Esophagus muscularis mucosa (tissue), 3 donors: Measurements from ENCODE around the gene KCNAB2.

Experiments
- POLR2A ChIP-seq: fragments of 450-650 bp; IDR thresholded peaks from one replicate; pipeline ENCODE4 v1.6.1; 2017; ENCODE audit warnings: antibody characterized with exemption, moderate library complexity, mild to moderate bottlenecking, low read depth
- TF ChIP-seq, protein P1 (sequence below), 3 experiments: fragments of 200-600 bp in 2 of 3; fragments of 450-650 bp in 1 of 3; sonication (generic) in 2 of 3; IDR thresholded peaks; one replicate each; pipeline ENCODE4 v1.5.1; 2017 to 2019; ENCODE audit warnings: antibody characterized with exemption in 3 of 3, mild to moderate bottlenecking in 2 of 3, moderate library complexity in 1 of 3

DNA sequence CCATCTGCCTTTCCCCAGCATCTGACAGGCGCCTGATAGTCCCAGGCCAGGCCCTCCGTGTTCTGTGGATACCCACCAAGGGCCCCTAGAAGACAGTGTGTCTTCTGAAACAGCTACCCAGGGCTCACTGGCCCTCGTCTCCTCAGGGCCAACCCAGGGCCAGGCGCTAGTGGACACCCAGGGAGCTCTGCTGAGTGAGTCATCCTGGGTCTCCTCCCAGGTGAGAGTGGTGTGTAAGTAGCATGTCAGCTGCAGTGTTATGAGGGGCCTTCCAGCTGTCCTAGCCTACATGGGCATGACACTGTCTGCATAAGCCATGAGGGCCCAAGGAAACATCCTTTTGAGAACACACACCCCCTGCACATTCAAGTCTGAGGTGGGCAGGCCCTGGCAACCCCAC, 97.7 kb downstream of the KCNAB2 start:
- TF ChIP-seq POLR2A = no peak
- TF ChIP-seq, protein P1, sequence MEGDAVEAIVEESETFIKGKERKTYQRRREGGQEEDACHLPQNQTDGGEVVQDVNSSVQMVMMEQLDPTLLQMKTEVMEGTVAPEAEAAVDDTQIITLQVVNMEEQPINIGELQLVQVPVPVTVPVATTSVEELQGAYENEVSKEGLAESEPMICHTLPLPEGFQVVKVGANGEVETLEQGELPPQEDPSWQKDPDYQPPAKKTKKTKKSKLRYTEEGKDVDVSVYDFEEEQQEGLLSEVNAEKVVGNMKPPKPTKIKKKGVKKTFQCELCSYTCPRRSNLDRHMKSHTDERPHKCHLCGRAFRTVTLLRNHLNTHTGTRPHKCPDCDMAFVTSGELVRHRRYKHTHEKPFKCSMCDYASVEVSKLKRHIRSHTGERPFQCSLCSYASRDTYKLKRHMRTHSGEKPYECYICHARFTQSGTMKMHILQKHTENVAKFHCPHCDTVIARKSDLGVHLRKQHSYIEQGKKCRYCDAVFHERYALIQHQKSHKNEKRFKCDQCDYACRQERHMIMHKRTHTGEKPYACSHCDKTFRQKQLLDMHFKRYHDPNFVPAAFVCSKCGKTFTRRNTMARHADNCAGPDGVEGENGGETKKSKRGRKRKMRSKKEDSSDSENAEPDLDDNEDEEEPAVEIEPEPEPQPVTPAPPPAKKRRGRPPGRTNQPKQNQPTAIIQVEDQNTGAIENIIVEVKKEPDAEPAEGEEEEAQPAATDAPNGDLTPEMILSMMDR (IDR thresholded peaks at IDR 0.05) = no peak
